Measurements from ENCODE around the gene ADORA1. TPM values are rescaled to one million over a fixed set of nuclear protein-coding genes. Genes with fewer than 3 reads are reported as not detected.

ADORA1 gene
- total RNA-seq, 1 donor from 2014 or later: 0.21 TPM

DNA sequence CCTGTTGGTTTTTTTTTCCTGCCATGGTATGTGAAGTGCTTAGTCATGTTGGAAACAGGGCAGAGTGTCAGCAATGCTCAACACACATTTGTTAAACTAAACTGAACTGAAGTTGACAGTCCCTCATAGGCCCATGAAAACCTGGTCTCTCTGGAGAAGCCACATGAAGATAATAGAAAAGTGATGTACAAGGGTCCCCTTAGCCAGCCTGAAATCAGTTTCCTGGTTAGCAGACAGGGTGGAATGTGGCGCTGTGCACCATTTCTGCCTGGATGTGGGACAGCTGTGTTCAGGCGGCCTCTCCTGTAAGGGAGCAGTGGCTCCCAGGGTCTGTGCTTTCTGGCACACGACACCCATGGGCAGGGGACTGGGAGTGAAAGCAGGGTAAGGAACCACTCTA is 68.8 kb downstream of the ADORA1 start:
- H3K9me3 Mint-ChIP-seq (ENCODE audit: unreplicated experiment): no peaks in the 10 kb centered on the region

DNA sequence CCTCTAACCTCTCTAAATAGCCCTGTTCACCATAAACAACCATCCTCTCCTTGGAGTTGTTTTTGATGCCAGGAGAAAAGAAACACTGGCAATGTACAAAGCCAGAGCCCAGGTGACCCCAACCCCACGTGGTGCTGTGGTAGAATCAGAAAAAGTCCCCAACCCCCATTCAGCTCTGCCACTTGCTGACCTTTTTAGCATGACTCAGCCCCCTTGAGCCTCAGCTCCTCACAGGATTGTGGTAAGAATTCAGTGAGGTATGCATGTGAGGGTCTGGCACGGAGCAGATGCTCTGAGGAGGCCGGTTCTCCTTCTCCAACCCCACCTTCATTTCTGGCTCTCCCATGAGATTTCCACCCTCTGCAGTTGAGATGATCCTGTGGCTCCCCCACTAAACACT is 70.1 kb downstream of the ADORA1 start:
- H3K36me3 Mint-ChIP-seq (ENCODE audit: unreplicated experiment): no peaks in the 10 kb centered on the region
- peaks cover 45% of the 10 kb centered on the region for H3K27me3 Mint-ChIP-seq (ENCODE audit: unreplicated experiment)
- no peak overlapping the region for H3K4me3 Mint-ChIP-seq (ENCODE audit: unreplicated experiment)
- no peak overlapping the region for H3K27ac Mint-ChIP-seq (ENCODE audit: unreplicated experiment)
- TF ChIP-seq, protein P1, sequence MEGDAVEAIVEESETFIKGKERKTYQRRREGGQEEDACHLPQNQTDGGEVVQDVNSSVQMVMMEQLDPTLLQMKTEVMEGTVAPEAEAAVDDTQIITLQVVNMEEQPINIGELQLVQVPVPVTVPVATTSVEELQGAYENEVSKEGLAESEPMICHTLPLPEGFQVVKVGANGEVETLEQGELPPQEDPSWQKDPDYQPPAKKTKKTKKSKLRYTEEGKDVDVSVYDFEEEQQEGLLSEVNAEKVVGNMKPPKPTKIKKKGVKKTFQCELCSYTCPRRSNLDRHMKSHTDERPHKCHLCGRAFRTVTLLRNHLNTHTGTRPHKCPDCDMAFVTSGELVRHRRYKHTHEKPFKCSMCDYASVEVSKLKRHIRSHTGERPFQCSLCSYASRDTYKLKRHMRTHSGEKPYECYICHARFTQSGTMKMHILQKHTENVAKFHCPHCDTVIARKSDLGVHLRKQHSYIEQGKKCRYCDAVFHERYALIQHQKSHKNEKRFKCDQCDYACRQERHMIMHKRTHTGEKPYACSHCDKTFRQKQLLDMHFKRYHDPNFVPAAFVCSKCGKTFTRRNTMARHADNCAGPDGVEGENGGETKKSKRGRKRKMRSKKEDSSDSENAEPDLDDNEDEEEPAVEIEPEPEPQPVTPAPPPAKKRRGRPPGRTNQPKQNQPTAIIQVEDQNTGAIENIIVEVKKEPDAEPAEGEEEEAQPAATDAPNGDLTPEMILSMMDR (IDR thresholded peaks at IDR 0.05): no peak
- H3K4me1 Mint-ChIP-seq (ENCODE audit: unreplicated experiment): peaks cover 7% of the 10 kb centered on the region
- DNase-seq (ENCODE audit: extremely low spot score, unreplicated experiment): no peak
- no peaks in the 10 kb centered on the region for H3K9me3 Mint-ChIP-seq (ENCODE audit: unreplicated experiment)

More for the DNA sequence above, 68.8 kb downstream of the ADORA1 start:
- TF ChIP-seq, protein P1 (IDR thresholded peaks at IDR 0.05): no peak
- Mint-ChIP-seq H3K27me3 (ENCODE audit: unreplicated experiment) (peaks cover 42% of the 10 kb centered on the region), H3K36me3 (ENCODE audit: unreplicated experiment) (no peaks in the 10 kb centered on the region), H3K4me3 (ENCODE audit: unreplicated experiment) (no peak overlapping the region), H3K4me1 (ENCODE audit: unreplicated experiment) (peaks cover 7% of the 10 kb centered on the region), H3K27ac (ENCODE audit: unreplicated experiment) (no peak overlapping the region)
- no peak for DNase-seq (ENCODE audit: extremely low spot score, unreplicated experiment)

DNA sequence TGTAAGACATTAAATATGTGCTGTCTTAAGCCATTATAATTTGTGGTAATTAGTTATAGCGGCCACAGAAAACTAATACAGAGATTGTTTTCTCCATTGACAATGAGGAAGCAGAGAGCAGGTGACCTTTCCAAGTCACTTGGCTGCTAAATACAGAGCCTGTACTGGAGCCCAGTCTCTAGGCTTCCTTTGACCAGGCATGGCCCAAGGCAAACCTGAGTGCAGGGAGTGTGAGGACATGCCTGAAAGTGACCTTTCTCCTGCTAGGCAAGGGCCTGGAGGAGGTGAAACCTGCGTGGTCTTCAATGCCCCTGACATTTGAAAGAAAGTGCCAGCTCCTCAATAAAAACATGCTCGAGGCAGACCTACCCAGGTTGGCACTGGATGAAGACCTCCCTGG is 71.5 kb downstream of the ADORA1 start:
- TF ChIP-seq, protein P1 (IDR thresholded peaks at IDR 0.05): no peak
- Mint-ChIP-seq H3K27ac (ENCODE audit: unreplicated experiment) (no peak overlapping the region), H3K27me3 (ENCODE audit: unreplicated experiment) (peaks cover 59% of the 10 kb centered on the region), H3K36me3 (ENCODE audit: unreplicated experiment) (no peaks in the 10 kb centered on the region), H3K4me3 (ENCODE audit: unreplicated experiment) (no peak overlapping the region), H3K9me3 (ENCODE audit: unreplicated experiment) (no peaks in the 10 kb centered on the region), H3K4me1 (ENCODE audit: unreplicated experiment) (peaks cover 7% of the 10 kb centered on the region)
- DNase-seq (ENCODE audit: extremely low spot score, unreplicated experiment): no peak

DNA sequence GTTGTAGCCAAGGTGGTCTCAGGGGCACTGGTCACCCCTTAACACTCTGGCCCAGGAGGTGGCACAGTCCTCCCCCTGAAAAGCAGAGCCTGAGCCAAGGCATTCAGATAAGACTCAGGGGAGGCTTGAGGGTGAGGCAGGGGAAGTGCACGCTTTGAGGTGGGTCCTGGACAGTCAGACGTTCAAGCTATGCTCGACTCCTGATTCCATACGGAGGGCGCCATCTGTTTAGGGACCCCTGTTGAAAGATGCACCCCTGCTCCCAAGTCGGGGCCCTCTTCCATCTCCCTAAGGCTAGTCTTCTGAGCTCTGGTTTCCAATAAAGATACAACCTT is 71.9 kb downstream of the ADORA1 start:
- peaks cover 7% of the 10 kb centered on the region for H3K4me1 Mint-ChIP-seq (ENCODE audit: unreplicated experiment)
- H3K36me3 Mint-ChIP-seq (ENCODE audit: unreplicated experiment): no peaks in the 10 kb centered on the region
- no peak overlapping the region for H3K27ac Mint-ChIP-seq (ENCODE audit: unreplicated experiment)
- no peak for DNase-seq (ENCODE audit: extremely low spot score, unreplicated experiment)
- TF ChIP-seq, protein P1 (IDR thresholded peaks at IDR 0.05): no peak
- H3K27me3 Mint-ChIP-seq (ENCODE audit: unreplicated experiment): peaks cover 59% of the 10 kb centered on the region
- no peak overlapping the region for H3K4me3 Mint-ChIP-seq (ENCODE audit: unreplicated experiment)
- H3K9me3 Mint-ChIP-seq (ENCODE audit: unreplicated experiment): no peaks in the 10 kb centered on the region

DNA sequence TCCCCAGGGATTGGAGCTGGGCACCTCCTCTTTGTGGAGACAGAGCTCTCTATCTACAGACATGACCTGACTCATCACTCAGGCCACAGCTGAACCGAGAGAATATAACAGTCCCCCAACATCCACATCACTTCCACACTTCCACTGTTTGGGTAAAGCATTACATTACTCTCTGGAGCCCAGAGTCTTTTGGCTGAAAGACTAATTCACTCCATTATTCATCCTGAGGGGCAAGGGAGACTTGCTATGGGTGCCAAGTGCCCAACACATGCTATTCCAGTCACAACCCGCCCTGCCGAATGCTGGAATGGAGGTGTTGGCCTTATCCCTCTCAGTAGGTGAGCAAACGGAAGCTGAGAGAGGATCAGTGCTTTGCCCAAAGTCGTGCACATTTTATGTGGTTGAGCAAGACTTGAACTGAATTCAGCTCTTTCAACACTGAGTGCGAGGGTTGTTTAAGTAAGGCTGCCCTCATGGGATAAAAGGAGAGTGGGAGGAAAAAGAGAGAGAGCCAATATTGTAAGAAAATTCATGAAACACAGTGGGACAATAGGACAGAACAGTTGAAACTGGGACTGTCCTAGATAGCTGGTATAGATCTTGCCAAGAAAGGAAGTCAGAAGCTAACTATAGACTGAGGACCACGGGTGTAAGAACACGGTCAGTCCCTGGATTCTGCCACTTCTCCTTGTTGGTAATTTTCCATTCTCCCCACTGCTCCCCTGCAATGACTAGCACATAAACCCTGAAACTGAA is 72.5 kb downstream of the ADORA1 start:
- Mint-ChIP-seq H3K4me1 (ENCODE audit: unreplicated experiment) (peaks cover 7% of the 10 kb centered on the region), H3K9me3 (ENCODE audit: unreplicated experiment) (no peaks in the 10 kb centered on the region), H3K27ac (ENCODE audit: unreplicated experiment) (no peak overlapping the region), H3K36me3 (ENCODE audit: unreplicated experiment) (no peaks in the 10 kb centered on the region), H3K27me3 (ENCODE audit: unreplicated experiment) (peaks cover 60% of the 10 kb centered on the region), H3K4me3 (ENCODE audit: unreplicated experiment) (no peak overlapping the region)
- DNase-seq (ENCODE audit: extremely low spot score, unreplicated experiment): no peak
- TF ChIP-seq, protein P1 (IDR thresholded peaks at IDR 0.05): no peak
